Measurements from ENCODE around the gene PLXDC2. TPM values are rescaled to one million over a fixed set of nuclear protein-coding genes. Genes with fewer than 3 reads are reported as not detected.

Gene PLXDC2
- total and polyA plus RNA-seq, 10 of the 15 experiments (the other 5 are each of a cell fraction or from before 2014, with no cell fraction given): 0.05 to 1.8 (median 0.14) TPM; not detected in 2

DNA sequence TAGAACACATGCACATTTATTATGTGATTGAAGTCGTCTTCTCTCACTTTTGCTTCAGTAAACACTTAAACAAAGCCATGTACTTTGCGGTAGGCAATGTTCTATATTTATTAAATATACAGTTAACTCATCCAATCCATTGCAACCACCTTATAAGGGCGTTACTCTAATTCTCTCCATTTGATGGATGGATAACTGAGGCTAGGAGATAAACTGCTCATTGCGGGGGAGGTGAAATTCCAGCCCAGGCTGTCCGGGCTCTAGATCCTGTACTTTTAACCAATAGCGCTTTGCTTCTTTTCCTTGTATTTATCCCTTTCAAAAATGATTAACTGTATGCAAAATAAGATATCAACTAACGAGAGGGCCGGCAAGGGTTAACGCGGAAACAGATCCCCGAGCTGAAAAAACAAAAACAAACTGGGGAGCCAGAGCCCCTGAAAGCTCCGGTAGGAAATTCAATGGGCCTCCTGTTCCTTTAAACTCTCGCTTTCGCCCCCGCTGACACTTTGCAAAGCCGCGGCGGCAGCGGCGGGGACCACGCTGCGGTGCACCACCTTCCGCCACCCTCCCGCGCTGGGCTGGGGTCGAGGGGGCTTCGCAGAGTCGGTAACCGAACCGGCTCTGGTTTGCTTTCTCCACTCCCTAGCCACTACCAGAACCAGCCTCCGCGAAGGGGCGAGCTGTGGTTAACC, 1.0 kb upstream of the PLXDC2 start (continued):
- TF ChIP-seq, protein P1, sequence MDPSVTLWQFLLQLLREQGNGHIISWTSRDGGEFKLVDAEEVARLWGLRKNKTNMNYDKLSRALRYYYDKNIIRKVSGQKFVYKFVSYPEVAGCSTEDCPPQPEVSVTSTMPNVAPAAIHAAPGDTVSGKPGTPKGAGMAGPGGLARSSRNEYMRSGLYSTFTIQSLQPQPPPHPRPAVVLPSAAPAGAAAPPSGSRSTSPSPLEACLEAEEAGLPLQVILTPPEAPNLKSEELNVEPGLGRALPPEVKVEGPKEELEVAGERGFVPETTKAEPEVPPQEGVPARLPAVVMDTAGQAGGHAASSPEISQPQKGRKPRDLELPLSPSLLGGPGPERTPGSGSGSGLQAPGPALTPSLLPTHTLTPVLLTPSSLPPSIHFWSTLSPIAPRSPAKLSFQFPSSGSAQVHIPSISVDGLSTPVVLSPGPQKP (IDR thresholded peaks at IDR 0.05; ENCODE audit: low read depth, low read length): no peak
- no peak for TF ChIP-seq TCF12 (IDR thresholded peaks at IDR 0.05; ENCODE audit: low read depth, low read length)

DNA sequence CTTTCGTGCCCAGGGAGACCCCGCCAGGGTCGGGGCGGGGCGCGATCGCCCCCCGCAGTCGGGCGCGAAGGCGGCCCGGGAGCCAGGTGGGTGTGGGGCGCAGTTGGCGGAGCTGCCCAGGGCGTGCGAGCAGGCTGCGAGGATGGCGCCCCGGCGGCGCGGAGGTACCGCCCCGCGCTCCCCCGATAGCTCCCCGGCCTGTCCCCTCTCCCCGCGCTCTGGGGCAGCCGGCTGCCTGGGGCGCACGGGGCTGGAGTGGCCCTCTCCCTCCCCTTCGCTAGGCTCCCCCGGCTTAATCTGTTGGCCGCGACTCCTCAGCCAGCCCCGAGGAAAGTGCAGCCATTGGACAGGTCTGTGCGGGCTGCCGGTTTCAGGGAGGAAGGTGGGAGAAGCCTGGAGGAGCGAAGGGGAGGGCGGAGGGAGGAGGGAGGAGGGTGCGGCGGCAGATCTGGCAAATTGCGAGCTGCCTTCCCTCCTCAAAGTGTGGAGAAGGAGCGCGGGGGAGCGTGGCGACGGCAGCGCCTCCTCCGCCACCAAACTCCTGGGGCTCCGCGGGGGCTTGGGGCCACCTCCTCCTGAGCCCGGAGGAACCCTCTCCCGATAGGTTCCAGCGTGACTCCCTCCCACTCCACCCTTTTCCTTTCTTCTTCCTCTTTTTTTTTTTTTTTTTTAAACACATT, 361 bp upstream of the PLXDC2 start:
- Histone ChIP-seq H3K4me3 (no peak overlapping the region), H3K36me3 (ENCODE audit: control insufficient read depth in 2 of 2, insufficient read depth in 2 of 2, low read length in 1 of 2) (no peaks in the 10 kb centered on the region), H3K4me2 (ENCODE audit: control insufficient read depth, insufficient read depth) (no peak overlapping the region), H3K4me1 (ENCODE audit: control insufficient read depth, insufficient read depth, low read length) (no peaks in the 10 kb centered on the region), H3K79me2 (ENCODE audit: control insufficient read depth, insufficient read depth, low read length) (no peaks in the 10 kb centered on the region), H3K9me3 (replicated peaks; ENCODE audit: control insufficient read depth, insufficient read depth, low read length) (no peaks in the 10 kb centered on the region; the same call in 2 of the 3 replicates), H3K27ac (ENCODE audit: control insufficient read depth, insufficient read depth) (no peak overlapping the region), H3K27me3 (replicated peaks in 1 of 2; ENCODE audit: control insufficient read depth in 2 of 2, insufficient read depth in 2 of 2, low read length in 1 of 2) (peaks cover 1 to 3% of the 10 kb centered on the region in 2 experiments; a peak in 3 of 4 replicates), H3K9ac (ENCODE audit: control insufficient read depth, insufficient read depth, low read length) (no peak overlapping the region), H4K20me1 (ENCODE audit: control insufficient read depth, insufficient read depth) (no peaks in the 10 kb centered on the region), H2AFZ (ENCODE audit: control insufficient read depth, low read depth, low read length) (no peak overlapping the region)
- SMC1A ChIA-PET (ENCODE audit: uncharacterized antibody, unreplicated experiment): interaction anchor here (1.4 kb wide), 1 partner anchor 10 kb away, joined by 4 read pairs; no protein-coding TSS in a partner anchor
- intact Hi-C loops (cut with micrococcal nuclease; ENCODE audit: unreplicated experiment) (loop anchor here (1.0 to 10.0 kb wide), 5 partner anchors 86 to 1039 kb away; no protein-coding TSS in a partner anchor), in situ Hi-C loops (cut with MboI) (no loop called here)
- RAD21 ChIA-PET (ENCODE audit: unreplicated experiment): no interaction called here
- FAIRE-seq (no peak), ATAC-seq (peak; percentile 29), DNase-seq (ENCODE audit: low read depth, low spot score) (no peak)
- CTCF ChIA-PET: interaction anchor here (1.4 kb wide), 1 partner anchor 251 kb away, joined by 4 read pairs; no protein-coding TSS in a partner anchor
- TF ChIP-seq RUNX3 (IDR thresholded peaks at IDR 0.05; ENCODE audit: low read length): no peak
- TF ChIP-seq, protein P2, sequence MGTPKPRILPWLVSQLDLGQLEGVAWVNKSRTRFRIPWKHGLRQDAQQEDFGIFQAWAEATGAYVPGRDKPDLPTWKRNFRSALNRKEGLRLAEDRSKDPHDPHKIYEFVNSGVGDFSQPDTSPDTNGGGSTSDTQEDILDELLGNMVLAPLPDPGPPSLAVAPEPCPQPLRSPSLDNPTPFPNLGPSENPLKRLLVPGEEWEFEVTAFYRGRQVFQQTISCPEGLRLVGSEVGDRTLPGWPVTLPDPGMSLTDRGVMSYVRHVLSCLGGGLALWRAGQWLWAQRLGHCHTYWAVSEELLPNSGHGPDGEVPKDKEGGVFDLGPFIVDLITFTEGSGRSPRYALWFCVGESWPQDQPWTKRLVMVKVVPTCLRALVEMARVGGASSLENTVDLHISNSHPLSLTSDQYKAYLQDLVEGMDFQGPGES (IDR thresholded peaks at IDR 0.05): no peak
- no peak for TF ChIP-seq IKZF1 (conservative IDR thresholded peaks at IDR 0.05)
- TF ChIP-seq, protein P3, sequence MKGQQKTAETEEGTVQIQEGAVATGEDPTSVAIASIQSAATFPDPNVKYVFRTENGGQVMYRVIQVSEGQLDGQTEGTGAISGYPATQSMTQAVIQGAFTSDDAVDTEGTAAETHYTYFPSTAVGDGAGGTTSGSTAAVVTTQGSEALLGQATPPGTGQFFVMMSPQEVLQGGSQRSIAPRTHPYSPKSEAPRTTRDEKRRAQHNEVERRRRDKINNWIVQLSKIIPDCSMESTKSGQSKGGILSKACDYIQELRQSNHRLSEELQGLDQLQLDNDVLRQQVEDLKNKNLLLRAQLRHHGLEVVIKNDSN (IDR thresholded peaks at IDR 0.05; ENCODE audit: borderline replicate concordance, extremely low read length, insufficient read depth, low read depth, low read length): no peak
- no peak for TF ChIP-seq BMI1 (IDR thresholded peaks at IDR 0.05; ENCODE audit: borderline replicate concordance)
- no peak for TF ChIP-seq IRF4 (IDR thresholded peaks at IDR 0.05; ENCODE audit: low read depth, low read length)
- TF ChIP-seq, protein P4, sequence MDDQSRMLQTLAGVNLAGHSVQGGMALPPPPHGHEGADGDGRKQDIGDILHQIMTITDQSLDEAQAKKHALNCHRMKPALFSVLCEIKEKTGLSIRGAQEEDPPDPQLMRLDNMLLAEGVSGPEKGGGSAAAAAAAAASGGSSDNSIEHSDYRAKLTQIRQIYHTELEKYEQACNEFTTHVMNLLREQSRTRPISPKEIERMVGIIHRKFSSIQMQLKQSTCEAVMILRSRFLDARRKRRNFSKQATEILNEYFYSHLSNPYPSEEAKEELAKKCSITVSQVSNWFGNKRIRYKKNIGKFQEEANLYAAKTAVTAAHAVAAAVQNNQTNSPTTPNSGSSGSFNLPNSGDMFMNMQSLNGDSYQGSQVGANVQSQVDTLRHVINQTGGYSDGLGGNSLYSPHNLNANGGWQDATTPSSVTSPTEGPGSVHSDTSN (IDR thresholded peaks at IDR 0.05; ENCODE audit: insufficient replicate concordance, low read depth, low read length): no peak
- TF ChIP-seq, protein P5, sequence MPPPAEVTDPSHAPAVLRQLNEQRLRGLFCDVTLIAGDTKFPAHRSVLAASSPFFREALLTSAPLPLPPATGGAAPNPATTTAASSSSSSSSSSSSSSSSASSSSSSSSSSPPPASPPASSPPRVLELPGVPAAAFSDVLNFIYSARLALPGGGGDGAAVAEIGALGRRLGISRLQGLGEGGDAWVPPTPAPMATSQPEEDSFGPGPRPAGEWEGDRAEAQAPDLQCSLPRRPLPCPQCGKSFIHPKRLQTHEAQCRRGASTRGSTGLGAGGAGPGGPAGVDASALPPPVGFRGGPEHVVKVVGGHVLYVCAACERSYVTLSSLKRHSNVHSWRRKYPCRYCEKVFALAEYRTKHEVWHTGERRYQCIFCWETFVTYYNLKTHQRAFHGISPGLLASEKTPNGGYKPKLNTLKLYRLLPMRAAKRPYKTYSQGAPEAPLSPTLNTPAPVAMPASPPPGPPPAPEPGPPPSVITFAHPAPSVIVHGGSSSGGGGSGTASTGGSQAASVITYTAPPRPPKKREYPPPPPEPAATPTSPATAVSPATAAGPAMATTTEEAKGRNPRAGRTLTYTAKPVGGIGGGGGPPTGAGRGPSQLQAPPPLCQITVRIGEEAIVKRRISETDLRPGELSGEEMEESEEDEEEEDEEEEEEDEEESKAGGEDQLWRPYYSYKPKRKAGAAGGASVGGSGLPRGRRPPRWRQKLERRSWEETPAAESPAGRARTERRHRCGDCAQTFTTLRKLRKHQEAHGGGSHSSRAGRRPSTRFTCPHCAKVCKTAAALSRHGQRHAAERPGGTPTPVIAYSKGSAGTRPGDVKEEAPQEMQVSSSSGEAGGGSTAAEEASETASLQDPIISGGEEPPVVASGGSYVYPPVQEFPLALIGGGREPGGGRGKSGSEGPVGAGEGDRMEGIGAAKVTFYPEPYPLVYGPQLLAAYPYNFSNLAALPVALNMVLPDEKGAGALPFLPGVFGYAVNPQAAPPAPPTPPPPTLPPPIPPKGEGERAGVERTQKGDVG (CRISPR knock-in tag; IDR thresholded peaks at IDR 0.05): no peak
- no peak for TF ChIP-seq MEF2A (IDR thresholded peaks at IDR 0.05; ENCODE audit: insufficient read depth, low read depth, low read length)
- POLR2A ChIA-PET: no interaction called here
- no TSS peak for BruUV-seq (replicated peaks)
- WGBS (ENCODE audit: insufficient coverage, insufficient replicate concordance, low lambda C conversion rate, missing lambda C conversion rate): 48% methylated on average over 26 of the region's 57 CpGs
